NCI-H2081 (cell line): Measurements from ENCODE around the gene FBXO48.
A peak's percentile ranks its signal among the peaks of the same experiment; 100 is the strongest.
"Not testable (repeated sequence)": the region's sequence is repeated elsewhere in the genome, so short reads cannot be mapped to it uniquely, and the experiment has no call there.

ENCODE experiments used
- DNase-seq, 2 experiments: peaks; one replicate each; lab custom pipeline; 2025; lab: John Stamatoyannopoulos, UW

The FBXO48 gene, protein sequence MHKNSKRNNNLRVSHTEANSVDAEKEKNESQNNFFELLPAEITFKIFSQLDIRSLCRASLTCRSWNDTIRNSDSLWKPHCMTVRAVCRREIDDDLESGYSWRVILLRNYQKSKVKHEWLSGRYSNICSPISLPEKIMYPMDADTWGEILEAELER

DNA sequence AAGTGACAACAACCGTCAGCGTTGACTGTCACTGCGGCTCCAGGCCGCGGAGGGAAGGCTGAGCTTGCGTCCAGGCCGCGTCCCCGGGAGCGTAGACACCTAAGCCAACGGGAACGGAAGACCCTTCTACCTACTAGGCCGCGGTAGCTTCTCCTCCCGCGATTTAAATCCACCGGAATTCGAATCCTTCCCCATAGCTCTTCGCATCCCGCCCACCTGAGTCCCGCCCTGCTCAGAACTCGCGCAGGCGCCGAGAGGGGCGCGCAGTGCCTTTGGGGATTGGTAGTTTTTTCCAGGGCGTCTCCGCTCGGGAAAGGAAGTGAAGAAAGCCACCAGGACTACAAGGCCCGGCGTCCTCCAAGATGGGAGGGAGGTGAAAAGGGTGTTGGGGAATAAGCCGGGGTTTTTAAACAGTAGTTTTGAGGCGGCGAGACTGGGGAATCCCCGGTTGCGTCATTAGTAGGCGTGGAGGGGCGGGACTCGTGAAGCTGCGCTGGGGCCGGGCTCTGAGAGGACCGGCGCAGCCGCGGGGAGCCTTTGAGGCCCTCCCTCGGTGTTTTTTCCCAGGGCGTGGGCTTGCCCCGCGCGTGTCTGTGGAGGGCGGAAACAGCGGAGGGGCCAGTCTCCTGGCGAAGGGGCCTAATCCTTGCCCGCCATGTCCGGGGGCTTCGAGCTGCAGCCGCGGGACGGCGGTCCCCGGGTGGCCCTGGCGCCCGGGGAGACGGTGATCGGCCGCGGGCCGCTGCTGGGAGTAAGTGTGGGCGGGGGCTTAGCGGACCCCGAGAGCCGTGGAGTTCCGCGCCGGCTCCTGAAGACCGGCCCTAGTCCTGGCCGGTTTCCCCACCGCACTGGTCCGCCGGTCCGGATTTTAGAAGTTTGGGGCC, at the start of gene FBXO48, which contains the start of gene APLF:
TSS of gene FBXO48 (minus strand) at position 218 of the 884 bp plus-strand sequence. CDS start 2,149 bp downstream, outside the sequence.
TSS of gene APLF (plus strand) at position 509 of the 884 bp plus-strand sequence. CDS start at position 656, 147 bp downstream.
- peak; percentile 93 to 96 for DNase-seq

DNA sequence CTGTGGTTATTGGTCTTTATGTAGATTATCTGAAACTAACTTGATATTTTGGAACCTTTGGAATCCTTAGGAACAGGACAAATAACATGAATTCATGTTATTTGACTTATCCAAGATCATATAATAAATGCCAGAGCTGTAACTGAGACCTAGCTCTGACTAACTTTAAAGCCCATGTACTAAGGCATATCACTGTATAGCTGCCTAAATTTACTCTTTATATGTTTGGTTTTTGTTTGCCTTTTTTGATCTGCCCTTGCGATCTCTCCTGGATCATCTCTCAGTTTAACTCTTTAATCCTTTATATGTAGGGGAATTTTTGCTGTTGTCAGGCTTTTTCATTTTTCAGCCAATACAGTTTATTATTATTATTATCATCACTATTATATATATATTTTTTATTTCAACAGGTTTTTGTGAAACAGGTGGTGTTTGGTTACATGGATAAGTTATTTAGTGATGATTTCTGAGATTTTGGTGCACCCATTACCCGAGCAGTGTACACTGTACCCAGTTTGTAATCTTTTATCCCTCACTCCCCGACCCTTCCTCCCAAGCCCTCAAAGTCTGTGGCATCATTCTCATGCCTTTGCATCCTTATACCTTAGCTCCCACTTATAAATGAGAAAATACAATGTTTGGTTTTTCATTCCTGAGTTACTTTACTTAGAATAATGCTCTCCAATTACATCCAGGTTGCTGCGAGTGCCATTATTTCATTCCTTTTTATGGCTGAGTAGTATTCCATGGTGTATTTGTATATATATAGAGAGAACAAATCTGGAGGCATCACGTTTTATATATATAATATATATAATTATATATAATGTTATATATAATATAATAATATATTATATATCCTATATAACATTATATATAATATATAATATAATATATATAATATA, 49.2 kb upstream of the FBXO48 start:
- no peak for DNase-seq

DNA sequence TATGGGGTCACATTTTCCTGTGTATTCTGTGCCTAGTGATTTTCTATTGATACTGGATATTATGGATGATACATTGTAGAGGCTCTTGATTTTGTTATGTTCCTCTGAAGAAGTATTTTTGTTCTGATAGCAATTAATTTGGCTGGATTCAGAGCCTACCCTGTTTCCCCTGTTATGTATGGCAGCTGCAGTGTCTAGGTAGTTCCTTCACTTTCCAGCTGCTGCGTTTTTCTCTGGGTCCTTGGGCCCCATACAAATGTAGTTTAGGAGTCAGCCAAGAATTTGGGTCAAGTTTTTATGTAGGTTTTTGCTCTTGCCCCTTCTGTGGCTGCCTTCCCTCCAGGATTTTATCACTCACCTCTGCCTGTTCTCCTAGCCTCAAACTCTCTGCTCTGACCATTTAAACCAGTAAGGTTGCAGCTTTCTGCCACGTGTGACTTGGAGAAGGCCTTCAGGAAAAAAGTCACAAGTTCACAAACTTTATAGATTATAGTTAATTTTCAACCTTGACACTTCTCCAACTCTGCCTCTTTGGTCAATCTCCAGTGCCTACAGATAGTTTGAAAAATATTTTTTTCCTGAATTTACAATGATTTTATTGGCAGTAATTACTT, 47.3 kb upstream of the FBXO48 start:
- DNase-seq, result no peak

DNA sequence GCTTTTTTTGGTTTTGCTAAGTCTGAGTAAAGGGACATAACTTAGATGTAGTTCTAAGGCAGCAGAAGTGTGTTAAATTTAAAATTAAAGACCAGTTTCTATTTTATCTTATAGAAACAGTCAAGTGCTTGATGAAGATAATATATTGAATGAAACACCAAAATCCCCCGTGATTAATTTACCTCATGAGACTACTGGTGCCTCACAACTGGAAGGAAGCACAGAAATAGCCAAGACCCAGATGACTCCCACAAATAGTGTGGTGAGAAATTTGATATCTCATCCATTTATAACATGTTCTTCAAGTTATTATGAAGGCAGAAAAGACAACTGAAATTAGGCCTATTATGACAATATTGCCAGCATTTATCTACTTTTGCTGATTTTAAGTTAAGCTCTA, 45.9 kb upstream of the FBXO48 start:
- no peak for DNase-seq

DNA sequence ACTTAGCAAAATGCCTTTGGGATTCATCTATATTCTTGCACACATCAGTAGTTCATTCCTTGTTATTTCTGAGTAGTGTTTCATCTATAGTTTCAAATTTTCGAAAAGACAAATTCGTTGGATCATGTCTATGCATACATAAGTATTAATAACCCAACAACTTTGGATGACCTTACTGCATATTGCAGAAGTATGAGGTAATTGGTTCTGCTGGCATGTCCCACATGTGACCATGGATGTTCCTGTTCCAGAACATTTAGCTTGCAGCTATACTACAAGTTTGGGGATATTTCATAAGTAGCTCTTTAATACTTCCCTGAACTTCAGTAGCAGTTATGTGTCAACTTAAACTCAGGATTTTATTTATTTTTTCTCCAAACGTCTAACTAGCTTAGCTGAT, 45.2 kb upstream of the FBXO48 start:
- DNase-seq, result no peak

GRCh38 chr2:68506170-68506569, 39.1 kb upstream of the FBXO48 start:
- no peak for DNase-seq

- no peak for DNase-seq
These were observed 38.6 kb upstream of the FBXO48 start for GRCh38 chr2:68505603-68506159.

DNA sequence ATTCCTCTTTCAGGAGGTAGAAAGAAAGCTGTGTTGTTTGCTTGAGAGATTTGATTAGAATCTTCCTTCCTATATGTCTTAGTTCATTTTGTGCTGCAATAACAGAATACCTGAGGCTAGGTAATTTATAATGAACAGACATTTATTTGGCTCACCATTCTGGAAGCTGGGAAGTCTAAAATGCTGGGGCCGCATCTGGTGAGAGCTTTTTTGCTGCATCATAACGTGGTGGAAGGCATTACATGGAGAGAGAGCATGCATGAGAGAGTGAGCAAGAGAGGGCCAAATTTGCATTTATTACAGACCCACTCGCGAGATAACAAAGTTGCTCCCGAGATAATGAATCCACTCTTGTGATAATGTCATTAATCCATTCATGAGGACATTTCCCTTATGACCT, 34.7 kb upstream of the FBXO48 start:
- no peak for DNase-seq

GRCh38 chr2:68500649-68501048, 33.6 kb upstream of the FBXO48 start:
- DNase-seq, result no peak

DNA sequence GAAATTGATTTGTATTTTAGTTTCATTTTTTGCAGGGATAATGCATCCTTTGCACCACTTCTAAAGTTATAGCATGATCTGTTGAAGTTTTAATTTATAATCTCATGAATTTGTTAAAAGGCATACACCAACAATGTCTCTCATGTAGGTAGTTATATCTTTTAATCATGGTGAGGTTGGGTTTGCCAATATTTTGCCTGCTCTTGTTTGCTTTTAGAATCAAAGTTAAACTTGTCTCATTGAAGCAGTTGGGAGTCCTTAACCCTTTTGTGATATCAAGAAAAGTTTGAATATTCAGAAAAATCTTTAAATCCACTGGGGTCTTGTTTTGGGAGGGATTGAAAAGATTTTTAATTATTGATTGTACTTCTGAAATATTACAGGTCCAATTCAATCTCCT, 32.0 kb upstream of the FBXO48 start:
- DNase-seq, result no peak

GRCh38 chr2:68491582-68491981, 24.5 kb upstream of the FBXO48 start:
- DNase-seq, result no peak

GRCh38 chr2:68489282-68489681, 22.2 kb upstream of the FBXO48 start:
- DNase-seq, result no peak

DNA sequence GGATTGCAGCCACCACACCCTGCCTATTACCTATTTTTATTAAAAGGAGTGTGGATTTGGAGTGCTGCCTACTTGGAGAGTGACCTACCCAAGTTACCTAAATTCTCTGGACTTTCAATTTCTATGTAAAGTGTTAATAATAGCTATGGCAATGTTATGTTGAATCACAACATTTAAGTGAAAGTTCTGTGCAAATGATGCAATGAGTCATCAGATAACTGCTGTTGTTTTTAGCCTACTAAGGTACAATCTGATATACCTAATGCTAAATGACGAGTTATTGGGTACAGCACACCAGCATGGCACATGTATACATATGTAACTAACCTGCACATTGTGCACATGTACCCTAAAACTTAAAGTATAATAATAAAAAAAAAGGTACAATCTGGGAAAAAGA, 21.5 kb upstream of the FBXO48 start:
- not testable (repeated sequence) for DNase-seq

GRCh38 chr2:68487773-68488355, 20.8 kb upstream of the FBXO48 start:
- peak; percentile 1 to 6 for DNase-seq

DNA sequence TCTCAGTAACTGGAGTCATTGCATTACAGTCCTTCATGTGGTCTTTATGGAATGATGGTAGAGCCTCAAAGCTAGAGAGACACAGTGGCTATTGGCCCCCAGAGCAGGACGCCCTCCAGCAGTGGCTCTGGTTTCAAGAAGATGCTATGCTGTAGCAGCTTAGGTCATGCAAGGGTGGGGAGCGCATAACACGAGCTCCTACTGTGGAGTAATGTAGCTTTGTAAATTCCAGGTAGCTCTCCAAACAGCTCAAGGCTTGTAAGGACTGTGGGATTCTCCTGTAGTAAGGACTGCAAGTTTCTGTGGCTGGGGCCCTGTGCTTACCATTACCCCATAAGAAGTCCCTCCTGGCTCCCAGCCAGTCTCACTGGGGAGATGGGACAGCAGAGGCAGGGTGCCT, 15.9 kb upstream of the FBXO48 start:
- no peak for DNase-seq

DNA sequence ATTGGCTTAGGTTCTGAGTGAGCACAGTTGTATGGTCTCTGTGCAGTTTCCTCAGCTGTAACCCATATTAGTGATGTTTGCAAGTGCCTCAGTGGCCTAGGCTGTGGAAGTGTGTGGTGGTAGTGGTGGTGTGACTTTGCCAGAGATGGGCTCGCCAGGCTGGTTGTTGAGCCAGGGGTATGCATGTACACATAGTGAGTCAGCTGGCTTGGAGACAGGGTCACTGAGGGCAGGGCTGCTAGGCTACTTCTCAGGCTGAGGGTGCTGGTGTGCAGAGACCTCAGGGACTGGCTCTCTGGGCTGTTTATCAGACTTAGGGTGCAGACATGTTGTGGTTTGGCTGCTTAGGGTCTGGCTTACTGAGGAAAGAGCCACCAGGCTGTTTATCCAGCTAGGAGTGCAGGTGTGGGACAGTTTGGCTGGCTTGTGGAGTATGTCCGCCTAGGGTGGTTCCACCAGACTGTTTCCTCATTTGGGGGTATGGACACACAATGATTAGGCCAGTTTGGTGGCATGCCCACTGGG, 15.3 kb upstream of the FBXO48 start:
- DNase-seq, result no peak

DNA sequence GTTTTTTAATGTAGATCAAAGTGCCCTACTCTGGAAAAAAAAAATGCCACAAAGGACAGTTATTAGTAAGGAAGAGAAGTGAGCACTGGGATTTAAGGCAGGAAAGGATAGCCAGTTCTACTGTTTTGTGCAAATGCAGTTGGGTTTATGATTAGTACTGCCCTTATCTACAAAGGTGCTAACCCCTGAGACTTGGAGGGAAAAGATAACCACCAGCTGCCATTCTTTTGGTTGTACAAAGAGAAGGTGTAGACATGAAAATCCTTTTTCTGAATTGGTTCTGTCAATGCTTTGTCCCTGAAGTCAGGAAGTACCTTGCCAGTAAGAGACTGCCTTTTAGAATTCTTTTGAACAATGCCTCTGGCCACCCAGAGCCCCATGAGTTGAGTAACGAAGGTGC, 11.6 kb upstream of the FBXO48 start:
- DNase-seq, result no peak

DNA sequence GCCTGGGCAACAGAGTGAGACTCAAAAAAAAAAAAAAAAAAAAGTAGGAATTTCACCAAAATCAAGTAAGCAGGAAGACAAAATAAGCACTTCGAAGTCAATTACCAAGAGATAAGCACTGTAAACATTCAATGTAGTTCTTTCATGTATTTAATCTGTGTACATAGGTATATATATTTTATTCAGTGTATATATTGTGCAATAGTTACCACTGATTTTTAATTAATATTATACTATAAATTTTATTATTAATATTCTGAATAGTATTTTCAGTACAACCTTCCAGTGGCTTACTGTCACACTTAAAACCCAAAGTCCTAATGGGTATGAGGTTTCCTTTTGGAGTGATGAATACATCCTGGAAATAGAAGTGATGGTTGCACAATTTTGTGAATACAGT, 9.4 kb upstream of the FBXO48 start:
- DNase-seq, result no peak

GRCh38 chr2:68475576-68475975, 8.5 kb upstream of the FBXO48 start:
- no peak for DNase-seq

DNA sequence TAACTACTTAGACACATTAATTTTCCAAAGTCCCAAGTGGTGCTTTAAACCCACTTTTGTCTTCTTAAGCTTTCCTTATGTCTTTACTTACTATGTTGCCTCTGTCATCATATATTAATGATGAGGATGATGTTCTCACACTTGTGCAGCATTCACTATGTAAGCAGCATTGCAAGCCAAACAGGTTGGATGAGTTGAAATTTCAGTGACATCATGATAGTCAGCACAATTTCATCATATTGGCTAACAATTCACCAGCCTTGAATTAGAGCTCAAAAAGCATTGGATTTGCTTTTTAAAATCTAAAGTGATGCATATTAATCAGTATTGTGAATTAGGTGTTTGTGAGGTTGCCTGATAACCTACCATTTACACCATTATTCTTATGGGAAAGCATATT, 8.0 kb upstream of the FBXO48 start:
- DNase-seq, result no peak

GRCh38 chr2:68472796-68473414, 5.8 kb upstream of the FBXO48 start:
- no peak for DNase-seq
